HepG2 (cell line): ENCODE results near the gene TP53TG5. TPM values are rescaled to one million over a fixed set of nuclear protein-coding genes. Genes with fewer than 3 reads are reported as not detected.
A peak's percentile ranks its signal among the peaks of the same experiment; 100 is the strongest.

Source experiments
- CHCHD3 ChIP-seq: sonication (generic); formaldehyde crosslinking; IDR thresholded peaks from 2 replicates; pipeline ENCODE4 v1.8.0; 2022; ENCODE audit warnings: mild to moderate bottlenecking, missing genetic modification reagents, moderate library complexity
- FOSL2 ChIP-seq: sonication (generic); formaldehyde crosslinking; IDR thresholded peaks from 2 replicates; pipeline ENCODE4 v1.4.0; 2020; ENCODE audit warnings: missing genetic modification reagents
- HHEX ChIP-seq: IDR thresholded peaks from 2 replicates; pipeline ENCODE4 v1.6.1; 2016; ENCODE audit warnings: control low read depth
- PITX1 ChIP-seq: sonication (generic); formaldehyde crosslinking; IDR thresholded peaks from 2 replicates; pipeline ENCODE4 v1.5.1; 2020; ENCODE audit warnings: mild to moderate bottlenecking, missing genetic modification reagents
- ZFP1 ChIP-seq: IDR thresholded peaks from 2 replicates; pipeline ENCODE4 v1.6.1; 2016
- ZFX ChIP-seq: sonication (generic); formaldehyde crosslinking; IDR thresholded peaks from 2 replicates; pipeline ENCODE4 v1.4.0; 2020; ENCODE audit warnings: mild to moderate bottlenecking, low read depth, missing genetic modification reagents, moderate library complexity
- ZNF317 ChIP-seq: sonication (generic); formaldehyde crosslinking; IDR thresholded peaks from 2 replicates; pipeline ENCODE4 v1.5.0; 2020; ENCODE audit warnings: mild to moderate bottlenecking, missing genetic modification reagents
- ZNF607 ChIP-seq: sonication (generic); formaldehyde crosslinking; IDR thresholded peaks from 2 replicates; pipeline ENCODE4 v1.5.1; 2020; ENCODE audit warnings: missing genetic modification reagents, mild to moderate bottlenecking, borderline replicate concordance
- ZNF841 ChIP-seq: sonication (generic); formaldehyde crosslinking; IDR thresholded peaks from 2 replicates; pipeline ENCODE4 v1.8.1; 2023; ENCODE audit warnings: missing genetic modification reagents, borderline replicate concordance
- polyA plus RNA-seq, 8 experiments: library from polyadenylated mRNA; depleted of rRNA in 3 of 8; stranded (reverse) in 7 of 8; unstranded in 1 of 8; fragments of >200 nt; fragmentation: Illumina TruSeq in 4 of 8; extraction: Trizol in 4 of 8; gene quantifications; 2 replicates each; pipeline versions ENCODE4 v1.2.1 to v1.2.3, GENCODE V29; 2011 to 2016; ENCODE audit warnings: low read depth in 4 of 8, missing spikeins in 1 of 8, mixed read lengths in 1 of 8; ENCODE audit not compliant: insufficient read depth in 1 of 8
- total RNA-seq, 5 experiments: library from RNA; depleted of rRNA; stranded (reverse); fragments of >200 nt; fragmentation: Illumina TruSeq; extraction: Trizol; gene quantifications; 2 replicates each; pipeline ENCODE4 v1.2.3, GENCODE V29; 2016; ENCODE audit warnings: low read depth in 1 of 5
- TF ChIP-seq, protein P1 (sequence below): sonication (generic); formaldehyde crosslinking; IDR thresholded peaks from 2 replicates; pipeline ENCODE4 v1.5.0; 2020; ENCODE audit warnings: mild to moderate bottlenecking, missing genetic modification reagents, borderline replicate concordance
- TF ChIP-seq, protein P2 (sequence below): IDR thresholded peaks from 2 replicates; pipeline ENCODE4 v1.4.0; 2020; ENCODE audit warnings: mild to moderate bottlenecking, missing genetic modification reagents
- TF ChIP-seq, protein P3 (sequence below): sonication (generic); formaldehyde crosslinking; IDR thresholded peaks from 2 replicates; pipeline ENCODE4 v1.4.0; 2020; ENCODE audit warnings: low read depth, mild to moderate bottlenecking, missing genetic modification reagents
- TF ChIP-seq, protein P4 (sequence below): IDR thresholded peaks from 2 replicates; pipeline ENCODE4 v1.6.1; 2016; ENCODE audit warnings: missing genetic modification reagents, missing compliant biosample characterization
- TF ChIP-seq, protein P5 (sequence below): IDR thresholded peaks from 2 replicates; pipeline ENCODE4 v1.6.1; 2016; ENCODE audit warnings: low read depth, borderline replicate concordance

The TP53TG5 gene
- total and polyA plus RNA-seq, 2 of the 13 experiments (the other 11 are each of a cell fraction or from before 2014, with no cell fraction given) = 0.11 TPM; not detected in 1

DNA sequence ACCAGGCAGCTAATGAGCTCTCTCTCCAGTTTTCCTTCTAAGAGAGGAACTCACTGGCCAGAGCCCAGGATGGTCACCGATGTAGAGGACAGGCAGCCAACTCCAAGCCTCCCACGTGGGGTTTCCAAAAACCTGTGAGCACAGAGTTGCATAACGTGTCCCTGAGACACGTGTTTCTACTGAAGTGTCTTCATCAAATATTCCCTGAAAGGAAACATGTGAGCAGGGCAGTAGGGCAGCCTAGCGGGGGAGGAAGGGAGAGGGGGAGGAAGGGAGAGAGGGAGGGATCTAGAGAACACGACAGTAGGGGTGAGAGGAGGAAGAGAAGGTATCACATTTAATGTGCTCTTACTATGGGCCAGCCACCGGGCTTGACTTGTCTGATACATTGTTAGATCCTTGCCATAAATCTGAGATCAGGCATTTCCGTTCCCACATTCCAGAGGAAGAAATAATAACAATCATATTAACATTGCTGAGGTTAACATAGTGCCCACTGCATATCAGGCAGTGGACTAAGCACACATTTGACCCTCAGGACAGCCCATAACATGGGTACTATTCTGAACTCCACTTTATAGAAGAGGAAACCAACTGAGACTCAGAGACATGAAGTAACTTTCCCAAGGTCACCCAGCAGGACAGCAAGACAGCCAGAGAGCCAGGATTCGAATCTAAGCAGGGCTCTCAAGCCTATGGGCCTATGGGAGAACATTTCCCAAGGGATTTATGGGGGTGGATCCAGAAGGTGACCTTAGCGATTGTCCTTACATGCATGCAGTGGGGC, 19.6 kb downstream of the TP53TG5 start (continued):
- TF ChIP-seq, protein P1, sequence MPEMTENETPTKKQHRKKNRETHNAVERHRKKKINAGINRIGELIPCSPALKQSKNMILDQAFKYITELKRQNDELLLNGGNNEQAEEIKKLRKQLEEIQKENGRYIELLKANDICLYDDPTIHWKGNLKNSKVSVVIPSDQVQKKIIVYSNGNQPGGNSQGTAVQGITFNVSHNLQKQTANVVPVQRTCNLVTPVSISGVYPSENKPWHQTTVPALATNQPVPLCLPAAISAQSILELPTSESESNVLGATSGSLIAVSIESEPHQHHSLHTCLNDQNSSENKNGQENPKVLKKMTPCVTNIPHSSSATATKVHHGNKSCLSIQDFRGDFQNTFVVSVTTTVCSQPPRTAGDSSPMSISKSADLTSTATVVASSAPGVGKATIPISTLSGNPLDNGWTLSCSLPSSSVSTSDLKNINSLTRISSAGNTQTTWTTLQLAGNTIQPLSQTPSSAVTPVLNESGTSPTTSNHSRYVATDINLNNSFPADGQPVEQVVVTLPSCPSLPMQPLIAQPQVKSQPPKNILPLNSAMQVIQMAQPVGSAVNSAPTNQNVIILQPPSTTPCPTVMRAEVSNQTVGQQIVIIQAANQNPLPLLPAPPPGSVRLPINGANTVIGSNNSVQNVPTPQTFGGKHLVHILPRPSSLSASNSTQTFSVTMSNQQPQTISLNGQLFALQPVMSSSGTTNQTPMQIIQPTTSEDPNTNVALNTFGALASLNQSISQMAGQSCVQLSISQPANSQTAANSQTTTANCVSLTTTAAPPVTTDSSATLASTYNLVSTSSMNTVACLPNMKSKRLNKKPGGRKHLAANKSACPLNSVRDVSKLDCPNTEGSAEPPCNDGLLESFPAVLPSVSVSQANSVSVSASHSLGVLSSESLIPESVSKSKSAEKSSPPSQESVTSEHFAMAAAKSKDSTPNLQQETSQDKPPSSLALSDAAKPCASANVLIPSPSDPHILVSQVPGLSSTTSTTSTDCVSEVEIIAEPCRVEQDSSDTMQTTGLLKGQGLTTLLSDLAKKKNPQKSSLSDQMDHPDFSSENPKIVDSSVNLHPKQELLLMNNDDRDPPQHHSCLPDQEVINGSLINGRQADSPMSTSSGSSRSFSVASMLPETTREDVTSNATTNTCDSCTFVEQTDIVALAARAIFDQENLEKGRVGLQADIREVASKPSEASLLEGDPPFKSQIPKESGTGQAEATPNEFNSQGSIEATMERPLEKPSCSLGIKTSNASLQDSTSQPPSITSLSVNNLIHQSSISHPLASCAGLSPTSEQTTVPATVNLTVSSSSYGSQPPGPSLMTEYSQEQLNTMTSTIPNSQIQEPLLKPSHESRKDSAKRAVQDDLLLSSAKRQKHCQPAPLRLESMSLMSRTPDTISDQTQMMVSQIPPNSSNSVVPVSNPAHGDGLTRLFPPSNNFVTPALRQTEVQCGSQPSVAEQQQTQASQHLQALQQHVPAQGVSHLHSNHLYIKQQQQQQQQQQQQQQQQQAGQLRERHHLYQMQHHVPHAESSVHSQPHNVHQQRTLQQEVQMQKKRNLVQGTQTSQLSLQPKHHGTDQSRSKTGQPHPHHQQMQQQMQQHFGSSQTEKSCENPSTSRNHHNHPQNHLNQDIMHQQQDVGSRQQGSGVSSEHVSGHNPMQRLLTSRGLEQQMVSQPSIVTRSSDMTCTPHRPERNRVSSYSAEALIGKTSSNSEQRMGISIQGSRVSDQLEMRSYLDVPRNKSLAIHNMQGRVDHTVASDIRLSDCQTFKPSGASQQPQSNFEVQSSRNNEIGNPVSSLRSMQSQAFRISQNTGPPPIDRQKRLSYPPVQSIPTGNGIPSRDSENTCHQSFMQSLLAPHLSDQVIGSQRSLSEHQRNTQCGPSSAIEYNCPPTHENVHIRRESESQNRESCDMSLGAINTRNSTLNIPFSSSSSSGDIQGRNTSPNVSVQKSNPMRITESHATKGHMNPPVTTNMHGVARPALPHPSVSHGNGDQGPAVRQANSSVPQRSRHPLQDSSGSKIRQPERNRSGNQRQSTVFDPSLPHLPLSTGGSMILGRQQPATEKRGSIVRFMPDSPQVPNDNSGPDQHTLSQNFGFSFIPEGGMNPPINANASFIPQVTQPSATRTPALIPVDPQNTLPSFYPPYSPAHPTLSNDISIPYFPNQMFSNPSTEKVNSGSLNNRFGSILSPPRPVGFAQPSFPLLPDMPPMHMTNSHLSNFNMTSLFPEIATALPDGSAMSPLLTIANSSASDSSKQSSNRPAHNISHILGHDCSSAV (CRISPR knock-in tag) = no peak
- no peak for TF ChIP-seq ZNF841
- TF ChIP-seq ZNF607 = no peak
- TF ChIP-seq ZNF317 (CRISPR knock-in tag) = 0 out of 2 replicates have a peak, but pooled peaks have one; percentile 50
- TF ChIP-seq, protein P2, sequence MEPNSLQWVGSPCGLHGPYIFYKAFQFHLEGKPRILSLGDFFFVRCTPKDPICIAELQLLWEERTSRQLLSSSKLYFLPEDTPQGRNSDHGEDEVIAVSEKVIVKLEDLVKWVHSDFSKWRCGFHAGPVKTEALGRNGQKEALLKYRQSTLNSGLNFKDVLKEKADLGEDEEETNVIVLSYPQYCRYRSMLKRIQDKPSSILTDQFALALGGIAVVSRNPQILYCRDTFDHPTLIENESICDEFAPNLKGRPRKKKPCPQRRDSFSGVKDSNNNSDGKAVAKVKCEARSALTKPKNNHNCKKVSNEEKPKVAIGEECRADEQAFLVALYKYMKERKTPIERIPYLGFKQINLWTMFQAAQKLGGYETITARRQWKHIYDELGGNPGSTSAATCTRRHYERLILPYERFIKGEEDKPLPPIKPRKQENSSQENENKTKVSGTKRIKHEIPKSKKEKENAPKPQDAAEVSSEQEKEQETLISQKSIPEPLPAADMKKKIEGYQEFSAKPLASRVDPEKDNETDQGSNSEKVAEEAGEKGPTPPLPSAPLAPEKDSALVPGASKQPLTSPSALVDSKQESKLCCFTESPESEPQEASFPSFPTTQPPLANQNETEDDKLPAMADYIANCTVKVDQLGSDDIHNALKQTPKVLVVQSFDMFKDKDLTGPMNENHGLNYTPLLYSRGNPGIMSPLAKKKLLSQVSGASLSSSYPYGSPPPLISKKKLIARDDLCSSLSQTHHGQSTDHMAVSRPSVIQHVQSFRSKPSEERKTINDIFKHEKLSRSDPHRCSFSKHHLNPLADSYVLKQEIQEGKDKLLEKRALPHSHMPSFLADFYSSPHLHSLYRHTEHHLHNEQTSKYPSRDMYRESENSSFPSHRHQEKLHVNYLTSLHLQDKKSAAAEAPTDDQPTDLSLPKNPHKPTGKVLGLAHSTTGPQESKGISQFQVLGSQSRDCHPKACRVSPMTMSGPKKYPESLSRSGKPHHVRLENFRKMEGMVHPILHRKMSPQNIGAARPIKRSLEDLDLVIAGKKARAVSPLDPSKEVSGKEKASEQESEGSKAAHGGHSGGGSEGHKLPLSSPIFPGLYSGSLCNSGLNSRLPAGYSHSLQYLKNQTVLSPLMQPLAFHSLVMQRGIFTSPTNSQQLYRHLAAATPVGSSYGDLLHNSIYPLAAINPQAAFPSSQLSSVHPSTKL (CRISPR knock-in tag) = peak; percentile 65; the same call in 1 of the 2 replicates
- peak; percentile 37 for TF ChIP-seq FOSL2 (CRISPR knock-in tag)
- TF ChIP-seq ZFX (CRISPR knock-in tag) = peak; percentile 38; the same call in 1 of the 2 replicates
- TF ChIP-seq, protein P3, sequence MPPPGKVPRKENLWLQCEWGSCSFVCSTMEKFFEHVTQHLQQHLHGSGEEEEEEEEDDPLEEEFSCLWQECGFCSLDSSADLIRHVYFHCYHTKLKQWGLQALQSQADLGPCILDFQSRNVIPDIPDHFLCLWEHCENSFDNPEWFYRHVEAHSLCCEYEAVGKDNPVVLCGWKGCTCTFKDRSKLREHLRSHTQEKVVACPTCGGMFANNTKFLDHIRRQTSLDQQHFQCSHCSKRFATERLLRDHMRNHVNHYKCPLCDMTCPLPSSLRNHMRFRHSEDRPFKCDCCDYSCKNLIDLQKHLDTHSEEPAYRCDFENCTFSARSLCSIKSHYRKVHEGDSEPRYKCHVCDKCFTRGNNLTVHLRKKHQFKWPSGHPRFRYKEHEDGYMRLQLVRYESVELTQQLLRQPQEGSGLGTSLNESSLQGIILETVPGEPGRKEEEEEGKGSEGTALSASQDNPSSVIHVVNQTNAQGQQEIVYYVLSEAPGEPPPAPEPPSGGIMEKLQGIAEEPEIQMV (CRISPR knock-in tag) = peak; percentile 32; the same call in 1 of the 2 replicates
- peak; percentile 27; the same call in 1 of the 2 replicates for TF ChIP-seq ZFP1
- TF ChIP-seq, protein P4, sequence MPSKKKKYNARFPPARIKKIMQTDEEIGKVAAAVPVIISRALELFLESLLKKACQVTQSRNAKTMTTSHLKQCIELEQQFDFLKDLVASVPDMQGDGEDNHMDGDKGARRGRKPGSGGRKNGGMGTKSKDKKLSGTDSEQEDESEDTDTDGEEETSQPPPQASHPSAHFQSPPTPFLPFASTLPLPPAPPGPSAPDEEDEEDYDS (CRISPR knock-in tag) = 0 out of 2 replicates have a peak, but pooled peaks have one; percentile 36
- no peak for TF ChIP-seq CHCHD3 (CRISPR knock-in tag)
- TF ChIP-seq HHEX (CRISPR knock-in tag) = no peak
- TF ChIP-seq PITX1 (CRISPR knock-in tag) = peak; percentile 45; the same call in 1 of the 2 replicates
- TF ChIP-seq, protein P5, sequence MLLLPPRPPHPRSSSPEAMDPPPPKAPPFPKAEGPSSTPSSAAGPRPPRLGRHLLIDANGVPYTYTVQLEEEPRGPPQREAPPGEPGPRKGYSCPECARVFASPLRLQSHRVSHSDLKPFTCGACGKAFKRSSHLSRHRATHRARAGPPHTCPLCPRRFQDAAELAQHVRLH (CRISPR knock-in tag) = 0 out of 2 replicates have a peak, but pooled peaks have one; percentile 16
